ENCODE data around the gene KANSL1L.
"Not testable (repeated sequence)": the region's sequence is repeated elsewhere in the genome, so short reads cannot be mapped to it uniquely, and the experiment has no call there.

The KANSL1L gene, protein sequence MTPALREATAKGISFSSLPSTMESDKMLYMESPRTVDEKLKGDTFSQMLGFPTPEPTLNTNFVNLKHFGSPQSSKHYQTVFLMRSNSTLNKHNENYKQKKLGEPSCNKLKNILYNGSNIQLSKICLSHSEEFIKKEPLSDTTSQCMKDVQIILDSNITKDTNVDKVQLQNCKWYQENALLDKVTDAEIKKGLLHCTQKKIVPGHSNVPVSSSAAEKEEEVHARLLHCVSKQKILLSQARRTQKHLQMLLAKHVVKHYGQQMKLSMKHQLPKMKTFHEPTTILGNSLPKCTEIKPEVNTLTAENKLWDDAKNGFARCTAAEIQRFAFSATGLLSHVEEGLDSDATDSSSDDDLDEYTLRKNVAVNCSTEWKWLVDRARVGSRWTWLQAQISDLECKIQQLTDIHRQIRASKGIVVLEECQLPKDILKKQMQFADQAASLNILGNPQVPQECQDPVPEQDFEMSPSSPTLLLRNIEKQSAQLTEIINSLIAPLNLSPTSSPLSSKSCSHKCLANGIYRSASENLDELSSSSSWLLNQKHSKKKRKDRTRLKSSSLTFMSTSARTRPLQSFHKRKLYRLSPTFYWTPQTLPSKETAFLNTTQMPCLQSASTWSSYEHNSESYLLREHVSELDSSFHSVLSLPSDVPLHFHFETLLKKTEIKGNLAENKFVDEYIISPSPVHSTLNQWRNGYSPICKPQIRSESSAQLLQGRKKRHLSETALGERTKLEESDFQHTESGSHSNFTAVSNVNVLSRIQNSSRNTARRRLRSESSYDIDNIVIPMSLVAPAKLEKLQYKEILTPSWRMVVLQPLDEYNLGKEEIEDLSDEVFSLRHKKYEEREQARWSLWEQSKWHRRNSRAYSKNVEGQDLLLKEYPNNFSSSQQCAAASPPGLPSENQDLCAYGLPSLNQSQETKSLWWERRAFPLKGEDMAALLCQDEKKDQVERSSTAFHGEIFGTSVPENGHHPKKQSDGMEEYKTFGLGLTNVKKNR

DNA sequence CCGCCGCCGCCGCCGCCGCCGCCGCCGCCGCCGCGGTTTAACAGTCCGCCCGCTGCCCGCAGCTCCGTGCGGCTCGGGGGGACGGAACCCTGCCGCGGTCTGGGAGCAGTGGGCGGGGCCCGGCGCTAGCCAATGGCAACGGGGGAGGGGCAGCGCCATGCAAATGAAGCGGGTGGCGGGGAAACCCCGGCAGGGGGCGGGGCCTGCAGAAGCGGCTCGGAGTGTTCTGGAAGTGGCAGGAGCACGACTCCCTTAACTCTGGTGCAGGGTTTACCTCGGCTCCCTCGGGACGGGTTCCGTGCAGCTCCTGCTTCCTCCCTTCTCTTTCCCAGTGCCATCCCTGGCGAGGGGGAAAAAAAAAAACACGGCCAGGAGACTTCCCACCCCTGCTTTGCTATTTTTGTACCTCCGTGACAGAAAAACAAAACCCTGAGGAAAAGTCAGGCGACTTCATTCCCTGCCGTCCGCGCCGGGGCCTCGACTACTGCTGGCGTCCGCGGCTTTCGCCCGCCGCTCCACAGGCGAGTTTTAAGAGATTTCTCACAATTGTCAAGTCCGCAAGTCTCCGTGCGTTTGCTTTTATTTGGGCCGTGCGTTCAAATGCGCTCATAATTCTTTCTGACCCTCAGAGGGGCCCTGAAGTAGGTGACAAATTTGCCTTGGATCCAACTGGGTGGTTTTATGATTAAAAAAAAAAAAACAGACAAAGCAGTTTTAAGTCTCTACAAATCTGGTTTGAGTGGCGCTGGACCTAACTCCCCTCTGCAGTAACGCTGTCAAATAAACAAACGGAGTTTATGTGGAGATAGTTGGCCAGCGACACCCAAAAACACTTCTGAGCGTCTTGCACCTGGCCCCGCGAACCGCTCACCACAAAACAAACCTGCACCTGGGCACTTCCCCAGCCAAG is at the start of gene KANSL1L:
KANSL1L (minus strand) TSS at position 101 of the 910 bp plus-strand sequence. CDS start 16,827 bp downstream, outside the sequence.
- peak; percentile 97 for DNase-seq (ENCODE audit: low read depth)

DNA sequence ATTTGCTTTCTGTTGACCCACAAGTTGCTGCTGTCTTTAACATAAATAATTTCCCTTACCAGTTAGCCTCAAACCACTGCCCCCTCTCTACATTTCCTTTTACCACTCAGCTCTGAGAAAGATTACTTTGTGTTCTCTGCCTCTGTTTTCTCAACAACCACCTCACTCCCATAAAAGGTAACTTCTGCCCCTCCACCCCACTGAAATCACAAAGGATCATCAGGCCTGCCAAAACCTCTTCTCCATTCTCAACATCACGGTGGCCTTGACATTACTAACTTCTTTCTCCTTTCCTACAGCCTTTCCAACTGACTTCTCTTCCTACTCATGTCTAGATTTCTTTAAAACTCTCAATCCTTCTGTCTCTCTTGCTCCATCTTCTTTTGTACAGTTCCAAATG is 43.9 kb upstream of the KANSL1L start:
- no peak for DNase-seq (ENCODE audit: low read depth)

DNA sequence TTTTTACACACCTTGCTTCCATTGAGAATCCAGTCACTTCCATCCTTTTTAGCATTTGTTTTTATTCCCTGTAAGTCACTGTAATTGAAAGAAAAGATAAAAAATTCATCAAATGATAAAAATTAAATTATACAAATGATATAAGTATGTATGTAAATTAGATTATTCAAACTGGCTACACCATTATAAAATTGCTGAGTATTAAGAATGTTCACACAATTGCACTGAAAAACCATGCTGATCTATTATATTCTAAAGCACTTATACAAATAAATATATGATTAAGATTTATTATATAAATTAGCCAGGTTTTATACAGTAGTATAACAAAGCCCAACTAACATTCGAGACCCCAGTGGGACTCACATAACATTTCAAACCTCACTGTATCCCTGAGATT is 39.0 kb upstream of the KANSL1L start:
- no peak for DNase-seq (ENCODE audit: low read depth)

DNA sequence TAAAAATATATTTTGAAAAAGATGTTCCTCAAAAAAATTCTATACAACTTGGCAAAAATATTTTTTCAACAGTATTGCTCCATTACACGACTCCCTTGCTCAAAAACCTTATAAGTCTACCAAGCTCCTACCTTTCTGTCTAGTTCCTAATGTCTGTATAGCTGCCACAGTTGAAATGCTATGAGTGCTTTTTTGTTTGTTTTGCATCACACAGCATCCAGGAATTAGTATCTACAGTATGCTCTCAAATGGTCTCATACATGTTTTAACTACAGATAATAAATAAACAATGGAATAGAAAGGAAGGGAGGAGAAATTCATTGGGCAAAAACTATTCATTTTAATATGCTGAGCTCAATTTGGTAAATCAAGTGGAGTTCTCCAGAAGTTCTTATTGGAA is 36.7 kb upstream of the KANSL1L start:
- no peak for DNase-seq (ENCODE audit: low read depth)

DNA sequence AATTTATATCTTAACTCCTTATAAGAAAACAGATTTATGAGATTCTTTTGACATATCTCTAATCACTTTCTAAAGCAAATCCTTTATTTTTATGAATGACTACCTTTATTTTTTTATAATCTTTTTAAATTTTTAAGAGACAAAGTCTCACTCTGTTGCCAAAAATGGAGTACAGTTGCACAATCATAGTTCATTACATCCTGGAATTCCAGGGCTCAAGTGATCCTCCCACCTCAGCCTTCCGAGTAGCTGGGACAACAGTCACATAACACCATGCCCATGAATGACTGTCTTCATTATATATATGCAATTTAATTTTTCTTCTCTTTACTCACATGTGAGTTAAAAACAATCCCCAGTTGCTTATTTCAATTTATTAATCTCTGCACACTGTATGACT is 32.3 kb upstream of the KANSL1L start:
- DNase-seq (ENCODE audit: low read depth), result no peak

DNA sequence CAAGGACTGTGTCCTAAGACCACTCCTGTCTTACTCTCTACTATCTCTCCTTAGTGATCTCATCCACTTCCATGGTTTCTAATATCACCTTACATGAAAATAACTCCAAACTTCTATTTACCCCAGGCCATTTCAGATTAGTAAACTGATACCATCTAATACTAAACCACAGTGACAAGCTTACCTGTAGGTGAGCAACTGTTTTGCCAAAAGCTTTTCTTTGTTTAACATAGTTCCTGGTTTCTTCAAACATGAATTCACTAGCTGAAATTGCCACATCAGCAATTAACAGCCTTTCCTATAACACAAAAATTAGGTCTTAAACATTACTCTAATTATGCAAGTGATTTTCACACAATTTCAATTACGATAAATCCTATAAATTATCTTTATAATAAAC is 31.9 kb upstream of the KANSL1L start:
- no peak for DNase-seq (ENCODE audit: low read depth)

DNA sequence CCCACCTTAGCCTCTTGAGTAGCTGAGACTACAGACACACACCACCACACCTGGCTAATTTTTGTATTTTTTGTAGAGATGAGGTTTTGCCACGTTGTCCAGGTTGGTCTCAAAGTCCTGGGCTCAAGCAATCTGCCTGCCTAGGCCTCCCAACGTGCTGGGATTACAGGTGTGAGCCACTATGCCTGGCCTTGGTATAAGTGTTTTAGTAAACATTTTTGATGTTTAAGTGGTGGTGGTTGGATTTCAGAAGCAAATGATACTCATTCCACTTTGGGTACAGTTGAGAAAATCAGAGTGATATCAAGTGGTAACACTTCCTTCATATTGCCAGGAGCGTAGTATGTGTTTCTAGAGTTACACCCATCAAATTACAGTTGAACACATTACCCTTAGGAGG is 28.6 kb upstream of the KANSL1L start:
- DNase-seq (ENCODE audit: low read depth), result no peak

DNA sequence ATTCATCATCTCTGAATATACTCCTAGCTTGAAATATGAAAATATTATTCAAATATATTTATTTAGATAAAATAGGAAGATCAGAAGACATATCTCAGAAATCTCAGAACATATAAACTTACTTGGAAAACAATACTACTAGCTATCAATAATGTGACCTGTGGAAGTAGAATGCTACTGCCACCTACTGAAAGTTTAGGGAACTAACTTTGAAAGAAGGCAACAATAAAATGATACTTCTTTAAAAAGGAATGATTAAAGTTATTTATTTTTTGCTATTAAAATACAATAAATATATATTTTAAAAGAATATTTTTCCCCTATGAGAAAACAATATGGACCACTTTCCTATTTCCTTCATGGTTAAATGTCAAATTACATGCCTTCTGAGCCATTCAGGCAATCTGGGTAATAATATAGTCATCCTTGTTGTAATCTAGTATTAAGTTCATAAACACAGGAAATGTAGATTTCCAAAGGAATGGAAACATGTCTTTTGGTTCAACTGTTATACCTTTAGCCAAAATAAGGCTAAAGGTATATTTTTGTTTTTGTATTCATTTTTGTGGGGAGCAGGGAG is 28.1 kb upstream of the KANSL1L start:
- DNase-seq (ENCODE audit: low read depth), result no peak

DNA sequence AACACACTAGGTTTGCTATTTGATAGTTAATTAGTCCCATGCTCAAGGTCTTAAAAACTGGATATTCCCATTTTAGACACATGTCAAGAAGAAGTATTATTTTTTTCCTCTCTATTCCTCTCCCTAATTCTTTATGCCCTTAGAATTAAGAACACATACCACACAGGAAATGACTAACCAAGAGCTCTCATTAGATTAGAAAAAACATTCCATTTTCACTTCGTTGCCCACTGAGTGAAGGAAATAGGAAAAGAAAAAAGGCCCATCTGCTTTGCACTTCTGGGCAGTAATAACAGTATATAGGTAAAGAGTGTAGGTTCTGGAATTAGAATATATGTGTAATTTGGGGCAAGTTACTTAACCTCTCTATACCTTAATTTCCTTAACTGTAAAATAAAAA is 27.1 kb upstream of the KANSL1L start:
- DNase-seq (ENCODE audit: low read depth), result no peak

DNA sequence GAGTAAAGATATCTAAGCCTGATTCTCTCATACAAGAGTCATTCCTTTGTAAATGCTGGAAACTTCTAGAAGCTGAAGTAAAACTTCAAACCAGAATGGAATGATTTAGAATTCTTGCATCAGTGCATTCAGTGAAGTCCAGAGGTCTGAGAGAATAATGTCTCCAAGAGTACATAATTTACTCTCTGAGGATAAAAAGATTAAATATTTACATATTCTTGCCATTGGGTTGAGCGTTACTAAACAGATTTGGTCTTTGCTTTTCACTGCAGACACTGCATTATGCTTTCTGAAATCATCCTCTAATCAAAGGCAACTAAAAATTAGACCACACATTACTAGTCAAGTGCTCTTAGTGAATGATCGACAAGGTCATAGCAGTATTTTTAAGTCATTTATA is 26.5 kb upstream of the KANSL1L start:
- no peak for DNase-seq (ENCODE audit: low read depth)

DNA sequence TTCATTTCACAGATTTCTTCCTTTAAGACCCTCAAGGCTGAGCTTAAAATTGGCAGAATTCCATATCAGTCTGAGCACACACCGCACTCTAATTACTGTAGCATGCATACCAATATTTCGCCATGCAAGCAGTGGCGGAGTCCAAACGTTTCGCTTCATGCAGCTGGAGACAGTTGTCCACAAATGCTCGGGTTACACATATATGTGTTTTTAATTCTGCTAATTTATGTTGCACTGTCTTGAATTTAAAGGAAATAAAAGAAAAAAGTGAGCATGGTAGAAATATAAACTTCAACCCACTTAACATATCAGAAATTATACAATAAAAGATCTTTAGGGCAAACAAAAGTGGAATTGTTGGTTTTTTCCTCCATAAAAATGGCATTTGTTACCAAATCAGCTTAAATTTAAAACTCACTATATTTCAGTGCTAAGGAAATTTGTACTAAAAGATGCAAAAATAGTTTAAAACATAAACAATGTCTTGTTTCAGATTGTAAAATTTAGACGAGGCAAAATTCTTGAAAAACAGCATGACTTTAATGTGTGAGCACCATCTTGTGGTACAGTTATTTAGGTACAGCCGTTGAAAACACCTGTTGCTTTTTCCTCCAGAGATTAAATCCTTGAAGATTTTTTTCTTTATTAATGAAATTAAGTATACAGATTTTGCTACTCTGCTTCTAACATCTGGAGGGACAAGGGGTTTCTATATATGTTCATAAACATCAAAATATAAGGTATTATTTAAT is 24.1 kb upstream of the KANSL1L start:
- no peak for DNase-seq (ENCODE audit: low read depth)

DNA sequence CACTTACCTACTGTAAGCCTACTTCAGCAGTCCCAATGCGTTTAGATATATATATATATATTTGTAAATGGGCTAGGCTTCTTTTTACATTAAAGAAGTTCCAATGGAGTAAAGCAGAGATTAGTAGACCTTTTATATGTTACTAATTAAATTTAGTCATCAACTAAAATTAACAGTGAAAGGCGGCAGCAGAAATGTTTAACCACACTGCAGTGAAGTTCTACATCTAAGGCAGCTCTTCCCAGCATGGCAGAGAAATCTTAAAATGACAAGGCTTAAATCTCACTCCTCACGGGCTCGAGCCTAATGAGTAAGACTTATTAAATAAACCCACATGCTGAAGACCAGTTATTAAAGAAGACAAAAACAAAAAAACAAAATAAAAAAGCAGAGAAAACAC is 19.1 kb upstream of the KANSL1L start:
- DNase-seq (ENCODE audit: low read depth), result no peak

DNA sequence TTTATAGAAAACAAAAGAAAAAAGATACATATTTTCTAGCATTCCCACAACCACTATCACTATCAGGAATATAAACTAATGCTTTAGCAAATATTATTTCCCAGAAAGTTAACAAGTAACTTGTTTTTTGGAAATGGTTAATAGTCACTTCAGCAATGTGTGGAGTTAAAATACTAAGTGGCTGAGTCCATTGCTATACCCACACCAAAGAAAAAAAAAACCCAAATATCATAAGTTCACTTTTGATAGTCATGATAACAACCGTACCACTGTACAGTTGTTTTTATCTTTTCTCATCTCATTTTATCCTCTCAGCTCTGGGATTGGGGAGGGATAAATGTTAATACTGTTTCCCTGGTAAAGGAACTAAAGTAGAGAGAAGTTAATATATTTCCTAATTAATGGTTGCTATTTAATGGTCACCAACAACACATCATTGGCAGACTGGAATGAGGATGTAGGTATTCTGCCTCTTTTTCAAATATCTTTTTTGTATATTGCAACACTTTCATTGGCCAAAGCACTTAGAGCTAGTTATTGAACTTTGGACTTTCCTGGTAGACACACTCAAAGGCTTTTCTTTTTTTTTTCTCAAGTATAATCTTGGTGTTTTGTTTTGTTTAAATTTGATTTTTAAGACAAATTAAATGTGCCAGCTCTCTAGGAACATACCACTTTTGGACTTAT is 18.4 kb upstream of the KANSL1L start:
- no peak for DNase-seq (ENCODE audit: low read depth)

DNA sequence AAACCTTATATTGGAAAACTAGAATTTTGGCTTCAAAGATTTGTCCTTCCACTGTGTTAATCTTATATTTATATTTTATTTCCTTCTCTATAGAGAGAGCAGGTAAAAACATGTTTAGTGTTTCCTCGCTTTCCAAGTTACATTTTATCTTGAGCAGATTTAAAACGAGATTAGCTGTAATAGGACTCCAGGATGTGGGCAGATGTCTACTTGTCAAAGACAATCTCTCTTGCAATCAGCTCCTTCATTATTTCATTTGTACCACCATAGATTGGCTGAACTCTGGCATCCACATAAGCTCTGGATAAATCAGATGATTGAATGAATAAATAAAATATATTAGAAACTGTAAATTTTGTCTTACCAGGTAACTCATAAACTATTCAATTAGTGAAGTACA is 17.5 kb upstream of the KANSL1L start:
- no peak for DNase-seq (ENCODE audit: low read depth)

DNA sequence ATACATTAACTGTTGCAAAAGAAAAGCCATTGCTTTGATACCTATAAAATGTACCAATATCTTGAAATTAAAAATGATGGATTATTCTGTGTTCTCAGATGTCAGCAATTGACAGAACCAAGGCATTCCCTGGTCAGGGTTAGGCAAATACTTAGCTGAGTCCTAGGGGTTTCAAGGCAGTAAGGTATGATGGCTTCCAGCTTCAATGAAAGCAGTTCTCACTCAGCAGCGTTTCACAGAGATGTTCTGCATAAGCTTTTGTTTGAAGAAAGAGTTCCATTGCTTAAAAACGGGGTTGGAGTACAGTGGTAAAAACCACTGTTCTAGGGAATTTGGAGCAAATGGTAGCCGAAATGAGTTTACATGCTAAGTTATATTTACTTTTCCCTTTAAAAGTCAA is 17.0 kb upstream of the KANSL1L start:
- DNase-seq (ENCODE audit: low read depth), result no peak

DNA sequence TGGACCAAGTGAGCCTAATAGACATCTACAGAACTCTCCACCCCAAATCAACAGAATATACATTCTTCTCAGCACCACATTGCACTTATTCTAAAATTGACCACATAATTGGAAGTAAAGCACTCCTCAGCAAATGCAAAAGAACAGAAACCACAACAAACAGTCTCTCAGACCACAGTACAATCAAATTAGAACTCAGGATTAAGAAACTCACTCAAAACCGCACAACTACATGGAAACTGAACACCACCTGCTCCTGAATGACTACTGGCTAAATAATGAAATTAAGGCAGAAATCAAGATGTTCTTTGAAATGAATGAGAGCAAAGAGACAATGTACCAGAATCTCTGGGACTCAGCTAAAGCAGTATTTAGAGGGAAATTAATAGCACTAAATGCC is 12.7 kb upstream of the KANSL1L start:
- DNase-seq (ENCODE audit: low read depth), result not testable (repeated sequence)

DNA sequence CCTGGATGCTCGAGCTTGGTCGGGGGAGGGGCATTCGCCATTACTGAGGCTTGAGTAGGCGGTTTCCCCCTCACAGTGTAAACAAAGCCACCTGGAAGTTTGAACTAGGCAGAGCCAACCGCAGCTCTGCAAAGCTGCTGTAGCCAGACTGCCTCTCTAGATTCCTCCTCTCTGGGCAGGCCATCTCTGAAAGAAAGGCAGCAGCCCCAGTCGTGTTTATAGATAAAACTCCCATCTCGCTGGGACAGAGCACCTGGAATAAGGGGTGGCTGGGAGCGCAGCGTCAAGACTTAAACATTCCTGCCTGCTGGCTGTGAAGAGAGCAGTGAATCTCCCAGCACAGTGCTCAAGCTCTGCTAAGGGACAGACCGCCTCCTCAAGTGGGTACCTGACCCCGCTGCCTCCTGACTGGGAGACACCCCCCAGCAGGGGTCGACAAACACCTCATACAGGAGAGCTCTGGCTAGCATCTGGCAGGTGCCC is 10.4 kb upstream of the KANSL1L start:
- DNase-seq (ENCODE audit: low read depth), result not testable (repeated sequence)

DNA sequence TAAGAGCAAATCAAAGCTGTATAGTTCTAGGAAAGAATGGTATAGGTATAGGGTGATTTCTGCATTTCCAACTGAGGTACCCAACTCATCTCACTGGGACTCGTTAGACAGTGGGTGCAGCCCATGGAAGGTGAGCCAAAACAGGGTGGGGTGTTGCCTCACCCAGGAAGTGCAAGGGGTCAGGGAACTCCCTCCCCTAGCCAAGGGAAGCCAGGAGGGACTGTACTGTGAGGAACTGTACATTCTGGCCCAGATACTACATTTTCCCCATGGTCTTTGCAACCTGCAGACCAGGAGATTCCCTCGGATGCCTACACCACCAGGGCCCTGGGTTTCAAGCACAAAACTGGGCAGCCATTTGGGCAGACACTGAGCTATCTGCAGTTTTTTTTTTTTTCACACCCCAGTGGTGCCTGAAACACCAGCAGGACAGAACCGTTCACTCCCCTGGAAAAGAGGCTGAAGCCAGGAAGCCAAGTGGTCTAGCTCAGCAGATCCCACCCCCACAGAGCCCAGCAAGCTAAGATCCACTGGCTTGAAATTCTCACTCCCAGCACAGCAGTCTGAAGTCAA is 9.9 kb upstream of the KANSL1L start:
- DNase-seq (ENCODE audit: low read depth), result not testable (repeated sequence)

DNA sequence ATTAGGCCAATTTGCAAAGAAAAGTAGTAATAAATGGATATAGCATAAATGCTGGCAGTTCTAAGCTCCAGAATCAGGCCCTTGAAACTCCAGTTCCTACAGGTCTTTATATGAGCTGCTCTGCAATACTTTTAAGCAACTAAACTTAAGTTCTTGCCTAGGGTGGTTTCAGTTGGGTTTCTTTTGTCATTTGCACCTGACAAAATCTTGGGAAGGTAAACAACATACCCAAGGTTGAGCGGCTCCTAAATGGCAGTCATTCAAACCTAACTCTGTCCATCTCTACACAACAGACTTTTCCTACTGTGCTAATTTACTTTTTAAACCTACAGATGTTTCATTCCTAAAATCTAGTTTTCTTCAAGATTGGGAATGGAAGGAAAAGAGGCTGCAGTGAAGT is 9.3 kb upstream of the KANSL1L start:
- no peak for DNase-seq (ENCODE audit: low read depth)
